HG02759 (cell line): ENCODE results near the gene GTF3C2.
"Not testable (repeated sequence)": the region's sequence is repeated elsewhere in the genome, so short reads cannot be mapped to it uniquely, and the experiment has no call there.

Experiments
- ATAC-seq: cut with Tn5 transposase; IDR thresholded peaks from one replicate; pipeline ENCODE4 v1.9.1; 2021; ENCODE audit warnings: mild to moderate bottlenecking, moderate library complexity; ENCODE audit not compliant: unreplicated experiment

GTF3C2 gene

DNA sequence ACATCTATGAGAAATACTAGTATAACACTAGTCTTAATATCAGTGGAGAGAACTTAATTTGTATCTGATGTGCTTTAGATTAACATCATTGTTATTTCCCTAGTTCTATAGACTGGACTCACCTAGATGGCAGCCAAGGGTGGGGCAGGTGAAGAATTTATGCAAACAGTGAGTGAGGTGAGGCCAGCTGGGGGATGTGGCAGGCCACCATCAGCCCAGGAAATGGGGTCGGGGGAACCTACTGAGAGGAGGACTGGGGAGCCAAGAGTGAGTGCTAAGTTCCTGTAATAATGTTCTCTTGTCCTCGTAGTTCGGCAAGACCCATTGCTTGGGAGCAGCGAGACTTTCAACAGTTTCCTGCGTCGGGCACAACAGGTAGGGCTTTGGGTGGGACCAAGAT lies 16.4 kb upstream of the GTF3C2 start:
- ATAC-seq, result no peak

DNA sequence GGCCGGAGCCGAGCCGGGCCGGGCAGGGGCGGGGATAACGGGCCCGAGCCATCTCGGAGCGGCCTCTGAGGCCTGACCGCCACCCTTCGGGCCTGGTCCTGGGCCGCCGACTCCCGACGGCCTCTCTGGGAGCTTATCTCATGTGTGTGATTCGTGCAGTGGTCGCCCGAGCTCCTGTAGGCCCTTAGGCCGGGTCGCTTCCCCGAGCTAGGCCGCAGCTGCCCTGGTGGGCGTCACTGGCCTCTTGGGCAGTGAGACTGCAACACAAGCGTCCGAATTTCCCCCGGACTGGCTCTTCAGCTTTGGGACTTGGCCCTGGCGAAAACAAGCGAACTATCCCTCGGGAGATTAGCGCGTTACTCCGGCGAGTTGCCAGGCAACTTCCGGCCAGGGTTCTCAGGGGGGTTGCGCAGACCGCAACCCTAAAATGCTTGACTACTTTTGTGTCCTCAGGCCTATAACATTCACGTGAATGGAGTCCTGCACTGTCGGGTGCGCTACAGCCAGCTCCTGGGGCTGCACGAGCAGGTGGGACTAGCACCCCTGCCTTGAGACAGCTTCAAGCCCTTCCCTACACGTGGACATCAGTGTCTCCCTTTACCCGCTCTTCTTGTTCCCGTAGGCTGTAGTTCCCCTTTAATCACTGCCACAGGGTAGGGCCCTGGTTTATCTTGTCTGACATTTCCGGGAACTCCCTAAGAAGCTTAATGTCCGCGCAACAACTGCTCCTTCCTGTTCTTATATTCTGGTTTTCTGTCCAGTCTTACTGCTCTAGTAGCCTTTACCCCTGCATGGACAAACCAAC lies 14.5 kb upstream of the GTF3C2 start:
- ATAC-seq, result peak; percentile 25

DNA sequence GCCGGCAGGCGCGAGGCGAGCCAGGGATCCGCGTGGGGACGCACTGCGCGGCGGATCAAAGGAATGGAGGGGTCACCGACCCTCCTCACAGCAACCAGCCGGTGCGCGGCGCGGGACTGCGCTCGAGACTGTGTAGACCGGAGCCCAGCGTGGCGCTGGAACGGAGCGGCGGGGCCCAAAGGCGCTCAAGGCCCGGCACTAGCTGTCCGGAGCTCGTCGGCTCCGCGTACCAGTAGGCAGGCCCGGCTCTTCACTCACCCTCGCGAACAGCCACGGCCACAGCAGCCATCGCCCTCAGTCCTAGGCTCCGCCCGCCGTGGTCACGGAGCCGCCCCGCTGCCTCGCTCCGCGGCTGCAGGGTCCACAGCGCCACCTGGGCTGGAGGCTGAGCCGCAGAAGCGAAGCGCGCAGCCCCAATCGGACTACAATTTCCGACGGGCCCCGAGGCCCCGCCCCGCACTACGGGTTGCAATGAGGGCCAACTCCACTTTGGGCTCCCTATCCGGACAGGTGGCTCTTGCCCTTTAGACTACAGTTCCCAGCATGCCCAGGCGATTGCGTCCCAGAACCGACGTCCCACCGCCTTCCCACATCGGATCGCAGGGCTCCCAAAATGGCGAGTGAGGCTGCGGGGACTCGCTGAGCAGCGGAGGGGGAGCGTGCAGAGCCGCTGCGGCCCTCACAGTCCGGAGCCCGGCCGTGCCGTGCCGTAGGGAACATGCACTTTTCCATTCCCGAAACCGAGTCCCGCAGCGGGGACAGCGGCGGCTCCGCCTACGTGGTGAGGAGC lies 13.7 kb upstream of the GTF3C2 start, which contains the start of the genes EIF2B4 and SNX17:
Gene EIF2B4 (minus strand): TSS at position 313 of the 790 bp plus-strand sequence. CDS start 24 bp downstream, at position 289.
Gene SNX17 (plus strand): TSS at position 591 of the 790 bp plus-strand sequence. CDS start 128 bp downstream, at position 719.
- peak; percentile 94 for ATAC-seq

DNA sequence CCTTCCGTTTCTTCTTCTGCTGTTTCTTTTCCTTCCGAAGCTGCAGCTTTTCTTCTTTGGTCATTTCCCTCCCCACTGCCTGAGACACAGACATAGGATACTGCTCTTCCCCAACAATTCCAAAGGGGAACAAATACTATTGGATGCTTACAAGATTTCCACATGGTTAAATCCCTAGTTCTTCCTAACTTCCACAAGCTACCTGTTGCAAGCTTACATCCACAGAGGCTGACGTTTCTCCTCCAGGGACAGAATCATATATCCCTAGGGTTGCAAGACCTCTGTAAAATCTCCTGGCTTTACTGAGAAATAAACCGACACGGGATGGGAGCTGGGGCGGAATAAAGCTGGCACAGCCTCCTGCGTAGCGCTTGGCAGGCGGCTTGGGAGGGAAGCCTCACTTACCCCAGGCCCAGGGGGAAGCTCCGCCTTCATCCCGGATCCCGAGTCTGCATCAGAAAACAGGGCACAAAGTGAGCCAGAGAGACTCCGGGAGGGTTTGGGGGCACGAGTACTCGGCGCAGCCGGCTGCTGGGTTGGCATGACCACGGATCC lies 13.0 kb upstream of the GTF3C2 start:
- peak; percentile 8 for ATAC-seq

DNA sequence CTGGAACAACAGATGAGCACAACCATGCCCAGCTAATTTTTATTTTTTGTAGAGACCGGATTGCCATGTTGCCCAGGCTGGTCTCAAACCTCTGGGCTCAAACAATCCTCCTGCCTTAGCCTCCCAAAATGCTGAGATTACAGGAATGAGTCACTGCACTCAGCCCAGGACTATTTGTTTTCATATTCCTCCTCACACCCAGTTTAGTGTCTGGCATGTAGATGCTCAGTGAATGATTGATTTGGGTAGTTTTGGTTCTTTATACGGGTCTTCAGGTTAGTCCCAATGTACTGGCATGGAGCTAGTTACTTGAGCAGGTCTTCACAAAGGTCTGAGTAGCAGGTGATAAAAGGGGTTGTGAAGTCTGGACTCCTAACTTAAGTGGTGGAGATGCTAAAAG lies 7.4 kb upstream of the GTF3C2 start:
- no peak for ATAC-seq

DNA sequence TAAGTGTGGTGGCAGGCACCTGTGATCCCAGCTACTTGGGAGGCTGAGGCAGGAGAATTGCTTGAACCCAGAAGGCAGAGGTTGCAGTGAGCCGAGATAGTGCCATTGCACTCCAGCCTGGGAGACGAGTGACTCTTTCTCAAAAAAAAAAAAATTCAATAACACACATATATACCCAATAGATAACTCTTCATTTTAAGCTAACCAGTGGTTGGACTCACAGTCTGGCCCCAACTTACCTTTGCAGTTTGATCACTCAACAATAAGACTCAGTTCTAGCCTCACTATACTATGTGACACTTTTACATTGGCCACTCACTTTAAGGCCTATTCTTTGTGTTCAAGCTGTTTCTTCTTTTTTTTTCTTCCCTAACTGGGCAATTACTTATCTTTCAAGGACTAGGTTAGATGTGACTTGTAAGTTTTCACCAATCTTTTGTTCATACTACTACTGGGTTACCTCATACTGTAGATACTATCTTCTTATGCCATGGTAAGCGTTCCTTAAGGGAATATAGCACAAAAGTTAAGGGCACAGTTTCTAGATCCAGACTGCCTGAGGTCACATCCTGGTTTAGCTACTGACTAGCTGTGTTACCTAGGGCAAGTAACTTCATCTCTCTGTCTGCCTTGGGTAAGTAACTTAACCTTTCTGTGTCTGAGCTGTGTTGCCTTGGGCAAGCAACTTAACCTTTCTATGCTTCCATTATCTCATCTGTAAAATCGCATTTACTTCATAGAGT lies 6.3 kb upstream of the GTF3C2 start:
- ATAC-seq, result no peak

DNA sequence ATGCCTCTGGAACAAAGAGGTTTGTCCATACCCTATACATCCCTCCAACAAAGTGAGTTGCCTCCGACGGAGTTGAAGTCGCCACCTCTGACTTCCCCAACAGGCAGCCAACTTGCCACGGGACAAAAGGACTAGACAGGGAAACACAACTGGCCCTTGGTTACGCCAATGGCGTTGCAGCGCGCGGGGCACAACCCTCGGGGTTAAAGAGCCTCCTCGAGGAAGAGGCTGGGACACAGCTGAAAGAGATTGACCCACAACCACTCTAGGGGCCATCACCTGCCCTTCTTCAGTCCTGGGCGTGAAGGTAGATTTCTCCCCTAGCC lies 545 bp downstream of the GTF3C2 start:
- peak; percentile 21 for ATAC-seq

DNA sequence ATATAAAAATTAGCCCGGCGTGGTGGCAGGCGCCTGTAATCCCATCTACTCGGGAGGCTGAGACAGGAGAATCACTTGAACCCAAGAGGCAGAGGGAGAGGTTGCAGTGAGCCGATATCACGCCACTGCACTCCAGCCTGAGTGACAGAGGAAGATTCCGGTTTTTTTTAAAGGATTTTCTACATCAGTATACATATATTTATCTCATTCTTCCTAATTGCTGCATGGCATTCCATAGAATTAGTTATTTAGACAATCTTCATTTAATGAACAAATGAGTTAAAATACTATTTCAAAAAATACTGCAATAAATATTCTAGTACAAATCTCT lies 2.0 kb downstream of the GTF3C2 start:
- ATAC-seq, result no peak

DNA sequence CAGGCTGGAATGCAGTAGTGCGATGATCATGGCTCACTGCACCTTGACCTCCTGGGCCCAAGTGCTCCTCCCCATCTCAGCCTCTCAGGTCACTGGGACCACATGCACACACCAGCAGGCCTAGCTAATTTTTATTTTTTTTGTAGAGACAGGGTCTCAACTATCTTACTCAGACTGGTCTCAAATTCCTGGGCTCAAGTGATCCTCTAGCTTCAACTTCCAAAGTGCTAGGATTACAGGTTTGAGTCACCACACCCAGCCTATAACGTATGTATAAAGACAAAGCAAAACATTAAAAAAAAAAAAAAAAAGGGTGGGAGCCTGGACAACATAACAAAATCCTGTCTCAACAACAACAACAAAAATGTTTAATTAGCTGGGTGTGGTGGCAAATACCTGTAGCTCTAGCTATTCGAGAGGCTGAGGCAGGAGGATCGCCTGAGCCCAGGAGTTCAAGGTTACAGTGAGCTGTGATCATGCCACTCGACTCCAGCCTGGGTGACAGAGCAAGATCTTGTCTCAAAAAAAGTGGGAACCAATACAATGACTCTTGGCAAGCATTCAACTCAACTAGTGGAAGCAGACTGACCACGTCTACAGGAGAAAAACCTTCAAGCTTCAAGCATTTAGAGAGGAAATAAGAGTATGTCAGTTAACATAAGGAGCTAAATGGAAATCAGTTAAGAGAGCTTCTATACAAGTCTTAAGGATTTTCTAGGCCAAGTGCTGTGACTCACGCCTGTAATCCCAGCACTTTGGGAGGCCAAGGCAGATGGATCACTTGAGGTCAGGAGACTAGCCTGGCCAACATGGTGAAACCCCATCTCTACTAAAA lies 2.6 kb downstream of the GTF3C2 start:
- no peak for ATAC-seq

DNA sequence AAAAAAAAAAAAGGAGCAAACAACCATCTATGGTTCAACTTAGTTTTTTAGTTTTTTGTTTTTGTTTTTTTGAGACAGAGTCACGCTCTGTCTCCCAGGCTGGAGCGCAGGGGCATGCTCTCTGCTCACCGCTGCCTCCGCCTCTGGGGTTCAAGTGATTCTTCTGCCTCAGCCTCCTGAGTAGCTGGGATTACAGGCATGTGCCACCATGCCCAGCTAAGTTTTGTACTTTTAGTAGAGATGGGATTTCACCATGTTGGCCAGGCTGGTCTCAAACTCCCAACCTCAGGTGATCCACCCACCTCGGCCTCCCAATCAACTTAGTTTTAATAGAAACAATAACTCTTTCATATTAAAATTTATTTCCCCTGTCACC lies 3.2 kb downstream of the GTF3C2 start:
- not testable (repeated sequence) for ATAC-seq

DNA sequence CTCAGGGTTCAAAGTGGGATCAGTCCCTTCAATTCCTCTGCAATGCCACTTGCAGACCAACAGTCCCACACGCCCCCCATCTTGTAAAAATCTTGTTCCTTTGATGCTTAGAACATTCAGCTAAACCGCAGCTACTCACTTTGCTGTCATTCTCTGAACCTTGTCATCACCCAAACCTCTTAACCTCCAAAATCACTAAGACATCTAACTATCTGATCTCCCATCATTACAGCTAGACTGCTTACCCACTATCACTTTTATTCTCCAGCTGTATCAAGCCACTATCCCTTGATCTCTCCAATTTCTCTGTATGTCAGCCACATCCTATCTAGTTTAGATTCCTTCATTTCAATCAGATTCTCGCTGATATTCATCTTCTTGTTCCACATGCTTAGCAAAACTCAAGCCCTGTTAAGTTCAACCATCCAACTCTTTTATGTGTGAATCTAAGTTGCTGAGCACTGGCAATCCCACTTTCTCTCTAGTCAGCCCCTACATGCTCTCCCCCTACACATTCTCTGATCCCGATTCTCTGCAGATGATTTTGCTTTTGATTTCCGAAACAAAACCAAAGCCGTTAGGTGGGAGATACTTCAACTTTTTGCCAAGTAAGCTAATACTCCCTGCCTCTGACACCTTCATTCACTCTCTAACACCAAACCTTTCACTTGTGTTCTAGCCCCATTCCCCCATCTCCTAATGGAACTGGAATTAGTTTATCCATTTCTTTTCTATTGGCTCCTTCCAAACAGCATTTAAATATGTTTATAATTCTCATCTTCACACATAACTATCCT lies 4.6 kb downstream of the GTF3C2 start:
- ATAC-seq, result no peak

DNA sequence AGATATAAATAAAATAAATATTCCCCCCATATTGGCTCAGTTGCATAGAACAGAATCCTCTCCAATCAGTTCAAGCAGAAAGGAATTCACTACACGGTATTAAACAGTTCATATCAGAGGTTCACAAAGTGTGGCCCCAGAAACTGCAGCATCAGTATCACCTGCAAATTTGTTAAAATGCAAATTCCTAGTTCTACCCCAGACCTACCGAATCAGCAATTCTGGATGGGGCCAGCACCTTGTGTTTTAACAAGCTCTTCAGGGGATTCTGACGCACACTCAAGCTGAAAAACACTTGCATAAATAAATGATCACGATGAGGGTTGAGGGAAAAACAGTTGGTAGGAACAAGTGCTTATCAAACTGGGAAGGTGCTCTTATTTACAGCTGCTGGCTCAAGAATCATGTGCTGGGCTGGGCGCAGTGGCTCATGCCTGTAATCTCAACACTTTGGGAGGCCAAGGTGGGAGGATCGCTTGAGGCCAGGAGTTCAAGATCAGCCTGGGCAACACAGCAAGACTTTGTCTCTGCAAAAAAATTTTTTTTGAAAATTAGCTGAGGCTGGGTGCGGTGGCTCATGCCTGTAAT lies 6.4 kb downstream of the GTF3C2 start:
- ATAC-seq, result no peak

DNA sequence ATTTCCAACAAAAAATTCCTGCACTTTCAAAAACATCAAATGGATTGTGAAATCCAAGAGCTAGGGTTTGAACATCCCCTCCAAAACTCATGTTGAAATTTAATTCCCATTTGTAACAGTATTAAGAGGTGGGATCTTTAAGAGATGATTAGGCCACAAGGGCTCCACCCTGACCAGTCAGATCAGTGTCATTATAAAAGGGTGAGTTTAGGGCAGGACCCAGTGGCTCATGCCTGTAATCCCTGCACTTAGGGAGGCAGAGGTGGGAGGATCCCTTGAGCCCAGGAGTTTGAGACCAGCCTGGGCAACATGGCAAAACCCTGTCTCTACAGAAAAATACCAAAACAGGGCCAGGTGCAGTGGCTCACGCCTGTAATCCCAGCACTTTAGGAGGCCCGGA lies 8.9 kb downstream of the GTF3C2 start:
- ATAC-seq, result no peak

DNA sequence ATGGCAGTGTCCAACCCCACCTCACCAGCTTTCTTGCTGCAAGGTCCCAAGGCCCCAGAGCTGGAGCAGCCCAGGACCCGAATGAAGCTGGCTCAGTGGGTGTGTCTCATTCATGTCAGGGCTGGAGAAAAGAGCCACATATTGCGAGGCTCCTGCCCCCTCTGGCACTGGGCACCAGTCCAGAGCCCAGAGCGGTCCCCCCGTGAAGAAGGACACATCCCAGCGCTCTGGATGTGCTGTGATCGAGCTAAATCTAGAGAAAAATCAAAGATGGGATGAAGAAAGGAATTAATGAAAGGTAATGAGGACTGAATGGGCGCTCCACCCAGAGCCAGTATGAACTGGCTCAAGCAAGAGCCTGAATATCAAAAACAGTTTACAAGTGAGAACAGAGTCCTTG lies 20.4 kb downstream of the GTF3C2 start:
- no peak for ATAC-seq

DNA sequence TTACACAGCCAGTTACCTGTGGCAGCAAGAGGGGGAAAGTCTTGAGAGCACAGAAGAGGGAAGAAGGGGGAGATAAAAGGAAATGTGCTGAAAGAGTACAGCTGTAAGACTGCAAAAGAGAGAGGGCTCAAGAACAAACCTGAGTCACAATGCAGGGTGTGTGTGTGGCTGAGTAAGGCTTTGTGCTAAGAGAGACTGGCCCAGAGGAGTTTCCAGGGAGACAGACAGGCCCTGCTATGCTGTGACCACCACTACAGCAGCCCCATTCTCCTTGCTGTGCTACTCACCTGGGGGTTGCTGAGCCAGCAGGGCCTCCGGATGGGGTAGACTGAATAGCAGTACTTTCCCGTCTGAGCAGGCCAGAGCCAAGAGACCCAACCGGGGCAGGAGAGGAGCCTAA lies 21.3 kb downstream of the GTF3C2 start:
- no peak for ATAC-seq

DNA sequence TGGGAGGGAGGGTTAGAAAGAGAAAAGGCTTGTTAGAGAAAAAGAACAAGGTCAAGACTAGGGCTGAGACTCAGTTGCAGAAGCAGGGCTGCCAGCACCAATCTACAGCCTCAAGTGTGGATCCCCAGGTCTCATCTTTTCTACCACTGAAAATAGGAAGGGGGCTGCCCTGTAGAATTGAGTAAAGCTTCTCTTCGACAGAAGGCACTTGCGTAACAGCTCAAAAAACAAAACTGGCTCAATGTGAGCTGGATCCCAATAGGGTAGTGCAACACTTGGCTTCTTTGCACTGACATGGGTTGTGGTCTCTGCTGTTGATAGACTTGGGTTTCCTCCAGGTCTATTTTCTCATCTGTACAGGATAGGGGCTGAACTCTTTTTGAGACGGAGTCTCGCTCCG lies 31.8 kb downstream of the GTF3C2 start:
- no peak for ATAC-seq

DNA sequence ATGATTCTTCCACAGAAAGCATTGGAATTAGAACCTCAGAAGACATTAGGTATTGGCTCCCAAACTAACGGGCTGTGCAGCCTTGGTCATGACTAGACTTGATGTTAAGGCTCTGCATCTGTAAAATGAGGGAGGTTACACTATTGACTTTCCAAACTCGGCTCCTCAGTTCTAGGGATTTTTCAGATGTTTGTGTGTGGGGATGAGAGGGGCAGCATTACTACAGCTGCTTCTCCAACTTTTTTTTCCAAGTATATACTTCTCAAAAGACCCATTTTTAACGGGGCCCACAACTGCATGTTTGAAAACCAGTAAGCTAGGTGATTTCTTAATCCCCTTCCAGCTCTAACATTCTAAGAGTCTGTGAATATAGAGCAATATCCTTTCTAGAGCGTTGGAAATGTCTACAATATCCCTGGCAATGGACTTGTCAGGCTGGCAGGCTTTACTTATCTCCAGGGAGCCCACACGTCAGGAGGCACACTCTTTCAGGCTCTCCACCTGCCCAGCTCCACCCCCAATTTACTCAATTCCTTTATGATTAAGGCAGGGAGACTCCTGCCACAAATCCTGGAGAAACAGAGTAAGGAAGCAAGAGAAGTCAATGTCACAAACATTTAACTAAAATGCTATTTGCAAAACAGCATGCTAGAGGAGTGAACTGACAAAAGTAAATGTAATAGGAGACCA lies 32.8 kb downstream of the GTF3C2 start:
- ATAC-seq, result no peak

DNA sequence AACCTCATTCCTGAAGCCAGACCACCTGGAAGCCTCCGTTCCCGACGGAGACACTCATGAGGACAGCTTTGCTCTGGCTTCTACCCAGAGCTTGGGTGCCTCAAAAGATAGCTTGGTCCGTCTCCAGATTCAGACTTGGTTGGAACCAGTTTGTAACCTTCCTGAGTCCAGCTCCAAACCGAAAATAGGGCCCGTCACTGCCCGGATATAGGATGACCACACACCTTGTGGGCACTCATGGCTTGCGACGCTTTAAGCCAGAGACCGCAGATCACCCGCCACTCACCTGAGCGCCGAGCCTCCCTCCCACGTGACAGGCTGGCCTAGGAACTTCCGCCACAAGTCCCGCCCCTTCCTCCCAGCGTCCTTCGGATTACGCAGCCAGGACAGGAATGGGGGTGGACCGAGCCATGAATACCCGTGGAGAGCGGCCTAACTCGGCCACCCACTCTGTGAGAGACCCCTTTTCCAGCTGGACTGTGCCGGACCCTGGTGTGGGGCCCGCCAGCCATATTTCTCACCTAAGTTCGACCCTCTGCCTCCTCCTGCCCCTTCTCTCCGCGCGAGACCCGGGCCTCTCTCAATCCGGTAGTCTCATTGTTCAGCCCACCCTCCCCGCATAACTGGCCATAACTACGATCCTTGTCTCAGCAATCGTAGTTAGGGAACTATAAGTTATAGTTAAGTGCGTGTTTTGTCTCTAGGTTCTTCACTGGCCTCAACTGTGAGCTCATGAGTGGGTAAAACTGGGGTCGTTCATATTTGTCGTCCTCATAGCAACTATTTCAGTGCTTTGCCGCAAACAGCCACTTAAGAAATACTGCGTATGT lies 33.6 kb downstream of the GTF3C2 start, which contains the start of gene MPV17:
Gene MPV17 (minus strand): TSS at position 332 of the 830 bp plus-strand sequence. CDS start 580 bp downstream, outside the sequence.
- peak; percentile 95 for ATAC-seq
